Measurements from ENCODE around the gene CPD. TPM values are rescaled to one million over a fixed set of nuclear protein-coding genes. Genes with fewer than 3 reads are reported as not detected.
A peak's percentile ranks its signal among the peaks of the same experiment; 100 is the strongest.

CPD gene
- total and polyA plus RNA-seq, 2 donors from 2014 or later = 11.6 to 139 TPM

DNA sequence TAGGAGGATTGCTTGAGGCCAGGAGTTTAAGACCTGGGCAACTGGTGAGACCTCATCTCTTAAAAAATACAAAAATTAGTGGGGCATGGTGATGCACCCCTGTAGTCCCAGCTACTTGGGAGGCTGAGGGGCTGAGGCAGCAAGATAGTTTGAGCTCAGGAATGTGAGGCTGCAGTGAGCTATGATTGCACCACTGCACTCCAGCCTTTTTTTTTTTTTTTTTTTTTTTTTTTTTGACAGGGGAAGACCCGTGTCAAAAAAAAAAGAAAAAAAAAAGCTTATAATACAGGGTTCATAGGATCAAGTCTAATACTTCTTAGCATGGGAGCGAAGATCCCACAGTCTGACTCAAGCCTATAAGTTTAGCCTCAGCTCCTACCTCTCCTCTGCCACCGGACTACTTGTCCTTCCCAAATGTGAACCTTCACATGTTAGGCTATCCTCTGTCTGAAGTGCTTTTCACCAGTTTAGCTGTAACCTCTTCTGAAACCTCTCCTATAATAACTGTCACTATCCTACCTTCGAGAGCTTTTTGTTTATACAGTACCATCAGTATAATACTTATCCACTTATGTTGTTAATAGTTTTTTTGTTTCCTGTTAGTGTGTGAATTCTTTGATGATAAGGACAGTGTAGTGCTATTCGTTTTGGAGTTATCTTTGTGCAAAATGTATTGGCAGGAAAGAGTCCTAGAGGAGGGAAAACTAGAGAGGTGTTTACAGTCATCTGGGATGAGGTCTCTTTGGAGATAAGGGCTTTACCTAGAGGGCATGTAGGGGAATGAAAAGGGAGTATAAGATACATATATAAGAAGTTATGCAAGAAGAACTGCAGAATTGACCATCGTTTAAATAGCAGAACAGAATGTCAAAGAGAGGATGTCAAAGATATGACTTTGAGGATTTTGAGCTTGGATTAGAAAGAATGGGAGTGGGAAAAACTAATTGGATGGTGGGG is 15.5 kb downstream of the CPD start:
- Histone ChIP-seq H3K9ac (ENCODE audit: low read length in 3 of 3) (no peak overlapping the region), H3K27me3 (ENCODE audit: control insufficient read depth, insufficient read depth, low read length) (no peaks in the 10 kb centered on the region), H3K4me3 (ENCODE audit: low read length in 3 of 3) (no peak overlapping the region), H3K36me3 (ENCODE audit: control insufficient read depth in 2 of 3, insufficient read depth in 3 of 3, low read length in 3 of 3) (peaks cover 0 to 2% (median 0%) of the 10 kb centered on the region in 3 donors), H3K9me3 (ENCODE audit: control insufficient read depth in 2 of 3, insufficient read depth in 1 of 3, low read length in 3 of 3) (no peaks in the 10 kb centered on the region), H3K27ac (ENCODE audit: low read depth in 2 of 2, low read length in 2 of 2) (no peak overlapping the region), H3K4me1 (ENCODE audit: control insufficient read depth in 2 of 3, insufficient read depth in 2 of 3, low read depth in 1 of 3, low read length in 3 of 3) (no peaks in the 10 kb centered on the region)
- no peak for DNase-seq
- intact Hi-C loops (cut with DNase I) = no loop called here
- TF ChIP-seq, protein P1, sequence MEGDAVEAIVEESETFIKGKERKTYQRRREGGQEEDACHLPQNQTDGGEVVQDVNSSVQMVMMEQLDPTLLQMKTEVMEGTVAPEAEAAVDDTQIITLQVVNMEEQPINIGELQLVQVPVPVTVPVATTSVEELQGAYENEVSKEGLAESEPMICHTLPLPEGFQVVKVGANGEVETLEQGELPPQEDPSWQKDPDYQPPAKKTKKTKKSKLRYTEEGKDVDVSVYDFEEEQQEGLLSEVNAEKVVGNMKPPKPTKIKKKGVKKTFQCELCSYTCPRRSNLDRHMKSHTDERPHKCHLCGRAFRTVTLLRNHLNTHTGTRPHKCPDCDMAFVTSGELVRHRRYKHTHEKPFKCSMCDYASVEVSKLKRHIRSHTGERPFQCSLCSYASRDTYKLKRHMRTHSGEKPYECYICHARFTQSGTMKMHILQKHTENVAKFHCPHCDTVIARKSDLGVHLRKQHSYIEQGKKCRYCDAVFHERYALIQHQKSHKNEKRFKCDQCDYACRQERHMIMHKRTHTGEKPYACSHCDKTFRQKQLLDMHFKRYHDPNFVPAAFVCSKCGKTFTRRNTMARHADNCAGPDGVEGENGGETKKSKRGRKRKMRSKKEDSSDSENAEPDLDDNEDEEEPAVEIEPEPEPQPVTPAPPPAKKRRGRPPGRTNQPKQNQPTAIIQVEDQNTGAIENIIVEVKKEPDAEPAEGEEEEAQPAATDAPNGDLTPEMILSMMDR (IDR thresholded peaks at IDR 0.05; ENCODE audit: borderline replicate concordance, extremely low read depth, insufficient read depth) = no peak
- FAIRE-seq = no peak

DNA sequence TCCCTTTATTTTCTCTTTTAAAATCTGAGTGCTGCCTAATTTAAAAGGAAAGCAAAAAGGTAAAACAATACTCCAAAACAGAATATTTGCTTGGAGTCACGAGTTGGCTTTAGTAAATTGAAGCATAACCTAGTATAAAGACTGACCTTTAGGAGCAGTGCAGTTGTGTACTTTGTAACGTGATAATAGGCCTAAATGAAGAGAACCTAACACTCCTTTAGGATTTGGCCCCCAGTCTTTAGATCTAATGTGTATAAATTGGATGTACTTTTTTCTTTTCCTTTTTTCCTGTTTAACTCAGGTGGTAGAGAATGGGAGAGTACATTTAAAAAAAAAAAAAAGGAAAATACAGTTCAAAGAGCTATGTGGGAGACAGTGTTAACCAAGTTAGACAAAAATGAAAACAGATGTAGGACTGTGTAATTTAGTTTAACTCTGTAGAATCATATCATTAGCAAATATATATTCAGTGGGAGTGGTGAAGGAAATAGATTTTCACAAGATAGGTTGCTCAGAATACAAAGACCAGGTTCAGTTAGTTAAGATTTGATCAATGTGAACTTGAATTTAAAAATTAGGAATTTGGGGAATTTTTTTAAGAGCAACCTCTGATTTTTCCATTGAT is 16.8 kb downstream of the CPD start:
- TF ChIP-seq, protein P1 (IDR thresholded peaks at IDR 0.05; ENCODE audit: borderline replicate concordance, extremely low read depth, insufficient read depth) = no peak
- H3K36me3 ChIP-seq (ENCODE audit: control insufficient read depth in 2 of 3, insufficient read depth in 3 of 3, low read length in 3 of 3) = peaks cover 0 to under 1% (median 0%) of the 10 kb centered on the region in 3 donors
- no peak overlapping the region for H3K27ac ChIP-seq (ENCODE audit: low read depth in 2 of 2, low read length in 2 of 2)

DNA sequence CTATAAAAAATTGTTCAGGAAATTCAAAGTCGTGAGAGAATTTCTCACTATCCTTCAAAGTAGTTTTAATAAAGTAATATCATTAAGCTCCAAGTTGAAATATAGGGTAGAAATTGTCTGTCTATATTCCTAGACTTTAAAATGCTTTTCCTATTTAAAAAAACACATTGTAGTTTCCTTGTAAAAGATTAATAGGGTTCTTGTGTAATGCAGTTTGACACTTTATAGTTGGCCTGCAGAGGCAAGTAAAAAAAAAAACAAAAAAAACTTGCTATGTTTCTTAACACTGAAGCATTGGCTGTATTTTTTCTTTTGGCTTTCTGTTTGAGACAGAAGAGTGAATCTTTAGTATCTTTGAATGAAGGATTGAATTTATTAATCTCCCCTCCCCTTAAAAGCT is 17.4 kb downstream of the CPD start:
- intact Hi-C loops (cut with DNase I) = no loop called here
- H3K9me3 ChIP-seq (ENCODE audit: control insufficient read depth in 2 of 3, insufficient read depth in 1 of 3, low read length in 3 of 3) = no peaks in the 10 kb centered on the region
- no peaks in the 10 kb centered on the region for H3K4me1 ChIP-seq (ENCODE audit: control insufficient read depth in 2 of 3, insufficient read depth in 2 of 3, low read depth in 1 of 3, low read length in 3 of 3)
- no peak overlapping the region for H3K9ac ChIP-seq (ENCODE audit: low read length in 3 of 3)
- DNase-seq (no peak), FAIRE-seq (peak; percentile 62)
- H3K27me3 ChIP-seq (ENCODE audit: control insufficient read depth, insufficient read depth, low read length) = no peaks in the 10 kb centered on the region
- TF ChIP-seq, protein P1 (IDR thresholded peaks at IDR 0.05; ENCODE audit: borderline replicate concordance, extremely low read depth, insufficient read depth) = no peak
- no peak overlapping the region for H3K27ac ChIP-seq (ENCODE audit: low read depth in 2 of 2, low read length in 2 of 2)
- H3K36me3 ChIP-seq (ENCODE audit: control insufficient read depth in 2 of 3, insufficient read depth in 3 of 3, low read length in 3 of 3) = no peaks in the 10 kb centered on the region
- H3K4me3 ChIP-seq (ENCODE audit: low read length in 3 of 3) = no peak overlapping the region

More for the DNA sequence above, 16.8 kb downstream of the CPD start:
- Histone ChIP-seq H3K27me3 (ENCODE audit: control insufficient read depth, insufficient read depth, low read length) (no peaks in the 10 kb centered on the region), H3K9ac (ENCODE audit: low read length in 3 of 3) (no peak overlapping the region), H3K4me1 (ENCODE audit: control insufficient read depth in 2 of 3, insufficient read depth in 2 of 3, low read depth in 1 of 3, low read length in 3 of 3) (no peaks in the 10 kb centered on the region), H3K9me3 (ENCODE audit: control insufficient read depth in 2 of 3, insufficient read depth in 1 of 3, low read length in 3 of 3) (no peaks in the 10 kb centered on the region), H3K4me3 (ENCODE audit: low read length in 3 of 3) (no peak overlapping the region)
- peak in 1 of 5 donors; percentile 15 for DNase-seq
- FAIRE-seq = no peak
- intact Hi-C loops (cut with DNase I) = no loop called here
